MM.1S (cell line): ENCODE results near the gene TEKTIP1.

Source experiments
- DNase-seq: peaks from one replicate; pipeline ENCODE4 v3.0.0-alpha.2; 2015
- H2AFZ ChIP-seq: fragments of 300-600 bp; sonication (generic); 2 replicates; pipeline ENCODE4 v1.6.0; 2016; ENCODE audit warnings: antibody characterized with exemption, low read length
- H3F3A ChIP-seq: fragments of 300-600 bp; sonication (generic); 2 replicates; pipeline ENCODE4 v1.6.1; 2016; ENCODE audit warnings: mild to moderate bottlenecking, antibody characterized with exemption, low read length, moderate library complexity, mixed read lengths; ENCODE audit not compliant: insufficient read depth
- H3K27ac ChIP-seq: fragments of 300-600 bp; sonication (generic); 2 replicates; pipeline ENCODE4 v1.5.1; 2016; ENCODE audit warnings: mild to moderate bottlenecking, low read length
- H3K27me3 ChIP-seq: fragments of 300-600 bp; sonication (generic); replicated peaks from 2 replicates; pipeline ENCODE4 v1.6.0; 2016; ENCODE audit warnings: low read length; ENCODE audit not compliant: insufficient read depth
- H3K36me3 ChIP-seq: fragments of 300-600 bp; sonication (generic); replicated peaks from 2 replicates; pipeline ENCODE4 v1.6.1; 2016; ENCODE audit warnings: mild to moderate bottlenecking, low read length, mixed read lengths; ENCODE audit not compliant: insufficient read depth
- H3K4me1 ChIP-seq: fragments of 300-600 bp; sonication (generic); 2 replicates; pipeline ENCODE4 v1.6.1; 2016; ENCODE audit warnings: low read length, mixed read lengths
- H3K4me2 ChIP-seq: fragments of 300-600 bp; sonication (generic); 2 replicates; pipeline ENCODE4 v1.6.0; 2016; ENCODE audit warnings: low read depth, low read length
- H3K4me3 ChIP-seq: fragments of 300-600 bp; sonication (generic); 2 replicates; pipeline ENCODE4 v1.5.1; 2016; ENCODE audit warnings: low read length, mixed read lengths
- H3K79me2 ChIP-seq: fragments of 300-600 bp; sonication (generic); 2 replicates; pipeline ENCODE4 v1.6.1; 2016; ENCODE audit warnings: mixed run types, low read length, mixed read lengths
- H3K9ac ChIP-seq: fragments of 300-600 bp; sonication (generic); 2 replicates; pipeline ENCODE4 v1.6.1; 2016; ENCODE audit warnings: low read length, mixed read lengths
- H3K9me2 ChIP-seq: fragments of 300-600 bp; sonication (generic); replicated peaks from 2 replicates; pipeline ENCODE4 v1.6.1; 2016; ENCODE audit warnings: mild to moderate bottlenecking, low read length, mixed read lengths; ENCODE audit not compliant: insufficient read depth
- H3K9me3 ChIP-seq: fragments of 300-600 bp; sonication (generic); replicated peaks from 2 replicates; pipeline ENCODE4 v1.6.1; 2016; ENCODE audit warnings: mild to moderate bottlenecking, low read length, mixed read lengths; ENCODE audit not compliant: insufficient read depth
- H4K20me1 ChIP-seq: fragments of 300-600 bp; sonication (generic); 2 replicates; pipeline ENCODE4 v1.6.1; 2016; ENCODE audit warnings: mild to moderate bottlenecking, low read length, moderate library complexity, mixed read lengths; ENCODE audit not compliant: insufficient read depth
- CTCF ChIP-seq: fragments of 300-600 bp; sonication (generic); IDR thresholded peaks from 2 replicates; pipeline ENCODE4 v1.5.1; 2016; ENCODE audit warnings: antibody characterized with exemption, low read length, mixed read lengths
- EZH2 ChIP-seq: fragments of 300-600 bp; sonication (generic); optimal IDR thresholded peaks from 2 replicates; pipeline ENCODE3; 2017; ENCODE audit warnings: low read depth, mild to moderate bottlenecking, antibody characterized with exemption, low read length, mixed read lengths
- EZH2phosphoT487 ChIP-seq: fragments of 300-600 bp; sonication (generic); IDR thresholded peaks from 2 replicates; pipeline ENCODE4 v1.6.1; 2018; ENCODE audit warnings: antibody characterized with exemption, low read length

TEKTIP1 gene

GRCh38 chr19:3514930-3515329 is 24.0 kb upstream of the TEKTIP1 start:
- Histone ChIP-seq H2AFZ (no peak overlapping the region), H3K4me1 (no peaks in the 10 kb centered on the region), H4K20me1 (no peaks in the 10 kb centered on the region), H3K4me2 (no peak overlapping the region), H3K27ac (no peak overlapping the region), H3K4me3 (no peak overlapping the region), H3K27me3 (no peaks in the 10 kb centered on the region), H3K9ac (no peak overlapping the region), H3K79me2 (peaks cover 100% of the 10 kb centered on the region), H3K36me3 (no peaks in the 10 kb centered on the region), H3K9me2 (no peaks in the 10 kb centered on the region), H3F3A (no peaks in the 10 kb centered on the region), H3K9me3 (no peaks in the 10 kb centered on the region)
- TF ChIP-seq CTCF (no peak), EZH2phosphoT487 (no peak)
- no peak for DNase-seq

GRCh38 chr19:3515891-3516422 is 23.0 kb upstream of the TEKTIP1 start:
- Histone ChIP-seq H3K9me3 (no peaks in the 10 kb centered on the region), H3K4me2 (no peak overlapping the region), H3K9ac (no peak overlapping the region), H2AFZ (no peak overlapping the region), H3K79me2 (peaks cover 100% of the 10 kb centered on the region), H3K4me3 (no peak overlapping the region), H3K4me1 (no peaks in the 10 kb centered on the region), H3K27ac (no peak overlapping the region), H3K27me3 (no peaks in the 10 kb centered on the region), H4K20me1 (no peaks in the 10 kb centered on the region), H3F3A (no peaks in the 10 kb centered on the region), H3K36me3 (0 out of 2 replicates have a peak, but pooled peaks cover under 1% of the 10 kb centered on the region), H3K9me2 (no peaks in the 10 kb centered on the region)
- TF ChIP-seq EZH2phosphoT487: no peak
- DNase-seq: no peak

- no peak for TF ChIP-seq EZH2
- no peak for TF ChIP-seq EZH2phosphoT487
- no peak for TF ChIP-seq CTCF
- DNase-seq: peak; percentile 66
- Histone ChIP-seq H3K9ac (no peak overlapping the region), H3K4me3 (no peak overlapping the region), H3K79me2 (peaks cover 99% of the 10 kb centered on the region), H2AFZ (no peak overlapping the region), H3K9me3 (no peaks in the 10 kb centered on the region), H3K9me2 (no peaks in the 10 kb centered on the region), H3K27me3 (no peaks in the 10 kb centered on the region), H3K4me2 (no peak overlapping the region), H3K36me3 (0 out of 2 replicates have a peak, but pooled peaks cover 3% of the 10 kb centered on the region), H4K20me1 (no peaks in the 10 kb centered on the region), H3F3A (no peaks in the 10 kb centered on the region), H3K4me1 (no peaks in the 10 kb centered on the region), H3K27ac (no peak overlapping the region)
Measured at GRCh38 chr19:3516675-3517207, 22.2 kb upstream of the TEKTIP1 start.

- H3K27ac ChIP-seq: no peak overlapping the region
- TF ChIP-seq CTCF (no peak), EZH2phosphoT487 (no peak), EZH2 (no peak)
- H3K27me3 ChIP-seq: no peaks in the 10 kb centered on the region
- peaks cover 99% of the 10 kb centered on the region for H3K79me2 ChIP-seq
- DNase-seq: no peak
- H3K9ac ChIP-seq: no peak overlapping the region
- no peaks in the 10 kb centered on the region for H3F3A ChIP-seq
- 0 out of 2 replicates have a peak, but pooled peaks cover 3% of the 10 kb centered on the region for H3K36me3 ChIP-seq
- no peak overlapping the region for H3K4me3 ChIP-seq
- H4K20me1 ChIP-seq: no peaks in the 10 kb centered on the region
- H3K9me2 ChIP-seq: no peaks in the 10 kb centered on the region
- no peak overlapping the region for H3K4me2 ChIP-seq
- no peak overlapping the region for H2AFZ ChIP-seq
- no peaks in the 10 kb centered on the region for H3K9me3 ChIP-seq
- no peaks in the 10 kb centered on the region for H3K4me1 ChIP-seq
Measured at GRCh38 chr19:3517638-3518037, 21.3 kb upstream of the TEKTIP1 start.
